K562 (cell line): Measurements from ENCODE around the gene TAF15. TPM values are rescaled to one million over a fixed set of nuclear protein-coding genes. Genes with fewer than 3 reads are reported as not detected.

ENCODE experiments used
- DDX20 ChIP-seq: fragments of 450-650 bp; IDR thresholded peaks from 2 replicates; pipeline ENCODE4 v1.6.1; 2016; ENCODE audit warnings: missing genetic modification characterization, low read depth, mild to moderate bottlenecking, missing compliant biosample characterization, moderate library complexity
- E2F3 ChIP-seq: fragments of 250-450 bp; sonication (Bioruptor Pico); IDR thresholded peaks from 2 replicates; pipeline ENCODE4 v1.4.0; 2020; ENCODE audit warnings: mild to moderate bottlenecking
- EP300 ChIP-seq: IDR thresholded peaks from 2 replicates; pipeline ENCODE4 v1.6.1; 2012; ENCODE audit warnings: low read length, improper control_type of control experiment
- FOXJ2 ChIP-seq: fragments of 200-800 bp; sonication (Bioruptor generic); IDR thresholded peaks from 2 replicates; pipeline ENCODE4 v1.6.1; 2016; ENCODE audit warnings: missing genetic modification characterization, missing compliant biosample characterization
- FOXK1 ChIP-seq: sonication (generic); formaldehyde crosslinking; IDR thresholded peaks from 2 replicates; pipeline ENCODE4 v1.8.0; 2022; ENCODE audit warnings: missing genetic modification reagents, mild to moderate bottlenecking, borderline replicate concordance
- HDAC1 ChIP-seq, 2 experiments: fragments of 450-650 bp; IDR thresholded peaks; 2 replicates each; pipeline ENCODE4 v1.6.1; 2016 to 2017; ENCODE audit warnings: inconsistent platforms in 1 of 2, mild to moderate bottlenecking in 1 of 2, moderate library complexity in 1 of 2
- KDM5B ChIP-seq: fragments of 200-600 bp; sonication (generic); IDR thresholded peaks from 2 replicates; pipeline ENCODE4 v1.6.1; 2012; ENCODE audit warnings: low read depth, mild to moderate bottlenecking, moderate library complexity, low read length, control low read depth, inconsistent platforms; ENCODE audit not compliant: insufficient replicate concordance
- NEUROD1 ChIP-seq: fragments of 150-350 bp; IDR thresholded peaks from 2 replicates; pipeline ENCODE4 v1.6.1; 2014; ENCODE audit warnings: borderline replicate concordance, low read length, low read depth; ENCODE audit not compliant: partially characterized antibody
- SNIP1 ChIP-seq: fragments of 450-650 bp; IDR thresholded peaks from 2 replicates; pipeline ENCODE4 v1.7.1; 2017; ENCODE audit warnings: low read depth, mild to moderate bottlenecking
- STAT5B ChIP-seq: fragments of 250-450 bp; sonication (Bioruptor Pico); IDR thresholded peaks from 2 replicates; pipeline ENCODE4 v1.8.0; 2021; ENCODE audit warnings: mild to moderate bottlenecking, inconsistent platforms
- TAF9B ChIP-seq: fragments of 450-650 bp; IDR thresholded peaks from 2 replicates; pipeline ENCODE4 v1.6.1; 2018; ENCODE audit warnings: mild to moderate bottlenecking; ENCODE audit not compliant: partially characterized antibody
- ZFX ChIP-seq: sonication (generic); formaldehyde crosslinking; IDR thresholded peaks from 2 replicates; pipeline ENCODE4 v1.8.0; 2022; ENCODE audit warnings: mild to moderate bottlenecking, missing genetic modification reagents, moderate library complexity
- ZNF175 ChIP-seq: fragments of 200-800 bp; sonication (Bioruptor generic); IDR thresholded peaks from 2 replicates; pipeline ENCODE4 v1.6.1; 2016; ENCODE audit warnings: low read depth, mild to moderate bottlenecking, missing genetic modification characterization, missing compliant biosample characterization
- ZNF311 ChIP-seq: fragments of 250-450 bp; sonication (Bioruptor Pico); IDR thresholded peaks from 2 replicates; pipeline ENCODE4 v1.4.0; 2020; ENCODE audit warnings: mild to moderate bottlenecking, moderate library complexity
- ZNF707 ChIP-seq: fragments of 250-450 bp; sonication (Bioruptor Pico); conservative IDR thresholded peaks from 2 replicates; pipeline ENCODE4 v1.8.0; 2022; ENCODE audit warnings: inconsistent platforms, mild to moderate bottlenecking, moderate library complexity
- polyA plus RNA-seq, 8 experiments: library from polyadenylated mRNA; depleted of rRNA in 4 of 8; stranded (reverse) in 5 of 8; unstranded in 3 of 8; fragments of >200 nt; fragmentation: Nextera tagmentation in 2 of 8; fragmentation: Illumina TruSeq in 1 of 8; extraction: Ambion mirVana in 2 of 8; extraction: Trizol in 1 of 8; gene quantifications; 2 replicates each; pipeline versions ENCODE4 v1.2.1 to v1.2.3, GENCODE V29; 2011 to 2014; ENCODE audit warnings: inconsistent platforms in 1 of 8, missing spikeins in 1 of 8
- total RNA-seq, 7 experiments: library from RNA; depleted of rRNA in 6 of 7; stranded (reverse); fragments of >200 nt in 6 of 7; fragmentation: Illumina TruSeq in 2 of 7; extraction: Trizol in 2 of 7; gene quantifications; 2 replicates each; pipeline versions ENCODE4 v1.2.1 to v1.2.3, GENCODE V29; 2011 to 2021; ENCODE audit warnings: low replicate concordance in 1 of 7
- TF ChIP-seq, protein P1 (sequence below): sonication (generic); formaldehyde crosslinking; IDR thresholded peaks from 2 replicates; pipeline ENCODE4 v1.8.0; 2022; ENCODE audit warnings: mild to moderate bottlenecking, missing genetic modification reagents, borderline replicate concordance
- TF ChIP-seq, protein P2 (sequence below): fragments of 250-450 bp; sonication (Bioruptor Pico); IDR thresholded peaks from 2 replicates; pipeline ENCODE4 v1.5.0; 2021; ENCODE audit warnings: mild to moderate bottlenecking, borderline replicate concordance

Gene TAF15
- total and polyA plus RNA-seq, 9 of the 15 experiments (the other 6 are each of a cell fraction or from before 2014, with no cell fraction given) = 4.1 to 272 (median 56.8) TPM

- TF ChIP-seq NEUROD1 = no peak
- TF ChIP-seq ZNF707 = no peak
- TF ChIP-seq, protein P1, sequence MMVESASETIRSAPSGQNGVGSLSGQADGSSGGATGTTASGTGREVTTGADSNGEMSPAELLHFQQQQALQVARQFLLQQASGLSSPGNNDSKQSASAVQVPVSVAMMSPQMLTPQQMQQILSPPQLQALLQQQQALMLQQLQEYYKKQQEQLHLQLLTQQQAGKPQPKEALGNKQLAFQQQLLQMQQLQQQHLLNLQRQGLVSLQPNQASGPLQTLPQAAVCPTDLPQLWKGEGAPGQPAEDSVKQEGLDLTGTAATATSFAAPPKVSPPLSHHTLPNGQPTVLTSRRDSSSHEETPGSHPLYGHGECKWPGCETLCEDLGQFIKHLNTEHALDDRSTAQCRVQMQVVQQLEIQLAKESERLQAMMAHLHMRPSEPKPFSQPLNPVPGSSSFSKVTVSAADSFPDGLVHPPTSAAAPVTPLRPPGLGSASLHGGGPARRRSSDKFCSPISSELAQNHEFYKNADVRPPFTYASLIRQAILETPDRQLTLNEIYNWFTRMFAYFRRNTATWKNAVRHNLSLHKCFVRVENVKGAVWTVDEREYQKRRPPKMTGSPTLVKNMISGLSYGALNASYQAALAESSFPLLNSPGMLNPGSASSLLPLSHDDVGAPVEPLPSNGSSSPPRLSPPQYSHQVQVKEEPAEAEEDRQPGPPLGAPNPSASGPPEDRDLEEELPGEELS = peak; percentile 31; the same call in 1 of the 2 replicates
- TF ChIP-seq FOXK1 (CRISPR knock-in tag) = 0 out of 2 replicates have a peak, but pooled peaks have one; percentile 29
- no peak for TF ChIP-seq TAF9B
- TF ChIP-seq SNIP1 = no peak
- TF ChIP-seq FOXJ2 (tag) = no peak
- TF ChIP-seq EP300 = 0 out of 2 replicates have a peak, but pooled peaks have one; percentile 24
- no peak for TF ChIP-seq HDAC1 (IDR thresholded peaks at IDR 0.05)
- no peak; the same call in 1 of the 2 replicates for TF ChIP-seq ZFX (CRISPR knock-in tag)
- no peak for TF ChIP-seq E2F3 (CRISPR knock-in tag)
- no peak for TF ChIP-seq DDX20 (tag)
- TF ChIP-seq, protein P2, sequence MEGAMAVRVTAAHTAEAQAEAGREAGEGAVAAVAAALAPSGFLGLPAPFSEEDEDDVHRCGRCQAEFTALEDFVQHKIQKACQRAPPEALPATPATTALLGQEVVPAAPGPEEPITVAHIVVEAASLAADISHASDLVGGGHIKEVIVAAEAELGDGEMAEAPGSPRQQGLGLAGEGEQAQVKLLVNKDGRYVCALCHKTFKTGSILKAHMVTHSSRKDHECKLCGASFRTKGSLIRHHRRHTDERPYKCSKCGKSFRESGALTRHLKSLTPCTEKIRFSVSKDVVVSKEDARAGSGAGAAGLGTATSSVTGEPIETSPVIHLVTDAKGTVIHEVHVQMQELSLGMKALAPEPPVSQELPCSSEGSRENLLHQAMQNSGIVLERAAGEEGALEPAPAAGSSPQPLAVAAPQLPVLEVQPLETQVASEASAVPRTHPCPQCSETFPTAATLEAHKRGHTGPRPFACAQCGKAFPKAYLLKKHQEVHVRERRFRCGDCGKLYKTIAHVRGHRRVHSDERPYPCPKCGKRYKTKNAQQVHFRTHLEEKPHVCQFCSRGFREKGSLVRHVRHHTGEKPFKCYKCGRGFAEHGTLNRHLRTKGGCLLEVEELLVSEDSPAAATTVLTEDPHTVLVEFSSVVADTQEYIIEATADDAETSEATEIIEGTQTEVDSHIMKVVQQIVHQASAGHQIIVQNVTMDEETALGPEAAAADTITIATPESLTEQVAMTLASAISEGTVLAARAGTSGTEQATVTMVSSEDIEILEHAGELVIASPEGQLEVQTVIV (CRISPR knock-in tag) = no peak
- TF ChIP-seq STAT5B (CRISPR knock-in tag) = no peak
- no peak for TF ChIP-seq ZNF311 (CRISPR knock-in tag)
- TF ChIP-seq KDM5B = no peak
- TF ChIP-seq ZNF175 = no peak
These were observed 883 bp upstream of the TAF15 start (continued) for GRCh38 chr17:35808240-35808961.
